A172 (cell line): ENCODE measurements around the gene ADGRA3. TPM values are rescaled to one million over a fixed set of nuclear protein-coding genes. Genes with fewer than 3 reads are reported as not detected.
"Not testable (repeated sequence)": the region's sequence is repeated elsewhere in the genome, so short reads cannot be mapped to it uniquely, and the experiment has no call there.

Source experiments
- DNase-seq: peaks from one replicate; pipeline ENCODE4 v3.0.0-alpha.2; 2015; ENCODE audit warnings: low spot score
- total RNA-seq: library from RNA; depleted of rRNA; stranded (reverse); fragments of >200 nt; shearing (Covaris generic); gene quantifications from 2 replicates; pipeline ENCODE4 v1.2.3, GENCODE V29; 2014

The ADGRA3 gene
- total RNA-seq, 1 experiment from 2014 or later: 31.1 TPM

- DNase-seq: no peak
Measured at GRCh38 chr4:22444813-22445212, 71.1 kb downstream of the ADGRA3 start.

GRCh38 chr4:22442956-22443355, 72.9 kb downstream of the ADGRA3 start:
- DNase-seq: no peak

GRCh38 chr4:22440999-22441398, 74.9 kb downstream of the ADGRA3 start:
- DNase-seq: no peak

GRCh38 chr4:22439947-22440346, 75.9 kb downstream of the ADGRA3 start:
- no peak for DNase-seq

GRCh38 chr4:22435652-22436051, 80.2 kb downstream of the ADGRA3 start:
- DNase-seq: no peak

- DNase-seq: peak; percentile 22
Measured at GRCh38 chr4:22434895-22435294, 81.0 kb downstream of the ADGRA3 start.

- no peak for DNase-seq
Measured at GRCh38 chr4:22430626-22431025, 85.2 kb downstream of the ADGRA3 start.

- no peak for DNase-seq
Measured at GRCh38 chr4:22428441-22428840, 87.4 kb downstream of the ADGRA3 start.

GRCh38 chr4:22427675-22428074, 88.2 kb downstream of the ADGRA3 start:
- no peak for DNase-seq

- no peak for DNase-seq
Measured at GRCh38 chr4:22420291-22420690, 95.6 kb downstream of the ADGRA3 start.

- no peak for DNase-seq
Measured at GRCh38 chr4:22417408-22417807, 98.5 kb downstream of the ADGRA3 start.

- no peak for DNase-seq
Measured at GRCh38 chr4:22416403-22416802, 99.5 kb downstream of the ADGRA3 start.

GRCh38 chr4:22414833-22415232, 101.0 kb downstream of the ADGRA3 start:
- no peak for DNase-seq

- DNase-seq: no peak
Measured at GRCh38 chr4:22413471-22413870, 102.4 kb downstream of the ADGRA3 start.

- DNase-seq: no peak
Measured at GRCh38 chr4:22412013-22412412, 103.9 kb downstream of the ADGRA3 start.

GRCh38 chr4:22410645-22411247, 105.1 kb downstream of the ADGRA3 start:
- DNase-seq: no peak

- DNase-seq: no peak
Measured at GRCh38 chr4:22408474-22408873, 107.4 kb downstream of the ADGRA3 start.

- DNase-seq: no peak
Measured at GRCh38 chr4:22407361-22407760, 108.5 kb downstream of the ADGRA3 start.

- DNase-seq: no peak
Measured at GRCh38 chr4:22398671-22399070, 117.2 kb downstream of the ADGRA3 start.

- DNase-seq: no peak
Measured at GRCh38 chr4:22391551-22391950, 124.3 kb downstream of the ADGRA3 start.

GRCh38 chr4:22389240-22389870, 126.5 kb downstream of the ADGRA3 start:
- peak; percentile 84 for DNase-seq

GRCh38 chr4:22385611-22386011, 130.3 kb downstream of the ADGRA3 start:
- DNase-seq: peak; percentile 74

GRCh38 chr4:22384154-22384553, 131.7 kb downstream of the ADGRA3 start:
- DNase-seq: no peak

GRCh38 chr4:22382216-22382615, 133.7 kb downstream of the ADGRA3 start:
- not testable (repeated sequence) for DNase-seq
